Fibroblast of upper back skin (primary cell): ENCODE results near the gene COL4A4.
A peak's percentile ranks its signal among the peaks of the same experiment; 100 is the strongest.

ENCODE experiments used
- DNase-seq: peaks from one replicate; pipeline ENCODE4 v3.0.0-alpha.2; 2013

The COL4A4 gene

GRCh38 chr2:227160164-227160563, 3.8 kb downstream of the COL4A4 start:
- no peak for DNase-seq

- DNase-seq = peak; percentile 87
Measured at GRCh38 chr2:227154986-227155774, 8.8 kb downstream of the COL4A4 start.

GRCh38 chr2:227153758-227154486, 10.1 kb downstream of the COL4A4 start:
- DNase-seq = no peak

- DNase-seq = no peak
Measured at GRCh38 chr2:227153307-227153706, 10.7 kb downstream of the COL4A4 start.

DNA sequence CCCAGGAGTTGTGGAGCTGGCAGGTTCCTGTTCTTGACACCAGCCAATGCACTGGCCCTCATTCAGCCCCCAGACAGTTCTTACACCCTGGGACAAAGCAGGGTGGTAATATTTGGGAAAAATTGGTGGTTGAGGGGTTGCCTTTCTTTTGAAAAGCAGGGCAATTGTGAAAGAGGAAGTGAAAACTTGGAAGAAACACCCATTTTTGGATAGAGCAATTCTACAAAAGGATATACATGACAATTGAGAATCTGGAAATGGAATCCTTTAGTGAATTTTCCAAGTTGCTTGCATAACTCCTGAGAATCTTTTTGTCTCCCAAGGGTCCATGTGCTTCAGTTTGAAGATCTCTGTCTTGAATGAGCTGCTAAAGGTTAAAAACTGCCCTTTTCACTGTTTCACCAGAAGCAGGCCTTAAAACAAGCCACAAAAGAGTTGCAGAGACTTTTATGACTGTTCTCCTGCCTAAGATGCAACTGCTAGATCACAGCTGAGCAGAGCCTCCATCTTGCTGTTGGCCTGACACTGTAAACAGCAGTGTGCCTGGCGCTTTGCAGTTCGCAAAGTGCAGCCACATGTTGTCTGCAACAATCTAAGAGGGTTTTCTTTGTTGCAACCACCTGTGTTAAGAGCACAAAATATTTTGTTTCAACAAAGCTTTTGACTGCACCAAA, 11.8 kb downstream of the COL4A4 start:
- no peak for DNase-seq

- DNase-seq = no peak
Measured at GRCh38 chr2:227150222-227150936, 13.6 kb downstream of the COL4A4 start.

- DNase-seq = no peak
Measured at GRCh38 chr2:227148106-227148505, 15.9 kb downstream of the COL4A4 start.

GRCh38 chr2:227147023-227147422, 17.0 kb downstream of the COL4A4 start:
- peak; percentile 72 for DNase-seq

DNA sequence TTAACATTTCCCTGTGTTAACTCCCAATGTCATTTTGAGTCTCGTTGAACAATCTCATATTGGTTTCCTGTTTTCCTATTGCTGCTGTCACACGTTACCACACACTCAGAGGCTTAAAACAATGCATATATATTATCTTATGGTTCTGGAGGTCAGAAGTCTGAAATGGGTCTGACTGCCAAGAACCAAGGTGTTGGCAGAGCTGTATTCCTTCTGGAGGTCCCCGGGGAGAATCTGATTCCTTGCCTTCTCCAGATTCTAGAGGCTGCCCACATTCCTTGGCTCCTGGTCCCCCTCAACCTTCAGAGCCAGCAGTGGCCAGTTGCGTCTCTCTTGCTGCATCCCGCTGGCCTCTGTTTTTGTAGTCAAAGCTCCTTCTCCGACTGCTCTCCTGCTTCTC, 17.5 kb downstream of the COL4A4 start:
- no peak for DNase-seq

DNA sequence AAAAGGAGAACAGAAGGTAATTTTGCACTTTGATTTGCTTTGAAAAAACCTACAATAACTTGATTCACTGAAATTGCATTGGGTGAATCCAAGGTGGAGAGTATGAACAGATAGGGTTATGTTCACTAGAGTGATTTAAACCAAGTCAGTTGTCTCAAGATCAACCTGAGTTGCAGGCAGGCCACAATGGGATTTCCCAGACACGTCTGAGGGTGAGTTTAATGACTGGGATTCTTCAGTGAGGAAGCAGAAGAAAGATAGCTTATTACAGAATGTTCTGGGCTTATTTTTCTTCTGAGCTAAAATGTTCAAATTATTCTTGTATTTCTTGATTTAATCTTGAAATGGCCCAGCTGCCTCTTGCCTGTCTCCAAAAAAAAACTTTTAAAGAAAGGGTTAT, 20.1 kb downstream of the COL4A4 start:
- DNase-seq = no peak

DNA sequence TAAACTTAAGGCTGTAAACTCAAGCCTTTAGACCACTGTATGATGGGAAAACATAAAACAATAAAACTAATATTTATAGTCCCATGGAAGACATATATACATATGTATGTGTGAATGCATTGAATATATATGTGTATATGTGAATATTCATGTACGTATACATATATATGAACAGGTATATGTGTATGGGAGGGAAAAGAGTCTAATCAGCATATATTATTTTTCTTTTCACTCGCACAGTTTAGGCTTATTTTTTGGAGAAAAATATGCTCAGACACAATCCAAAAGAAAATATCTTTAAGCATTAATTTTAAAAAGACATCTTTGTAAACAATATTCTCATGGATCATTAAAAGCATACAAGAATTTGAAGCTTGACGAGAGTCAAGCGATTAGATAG, 22.7 kb downstream of the COL4A4 start:
- DNase-seq = no peak

DNA sequence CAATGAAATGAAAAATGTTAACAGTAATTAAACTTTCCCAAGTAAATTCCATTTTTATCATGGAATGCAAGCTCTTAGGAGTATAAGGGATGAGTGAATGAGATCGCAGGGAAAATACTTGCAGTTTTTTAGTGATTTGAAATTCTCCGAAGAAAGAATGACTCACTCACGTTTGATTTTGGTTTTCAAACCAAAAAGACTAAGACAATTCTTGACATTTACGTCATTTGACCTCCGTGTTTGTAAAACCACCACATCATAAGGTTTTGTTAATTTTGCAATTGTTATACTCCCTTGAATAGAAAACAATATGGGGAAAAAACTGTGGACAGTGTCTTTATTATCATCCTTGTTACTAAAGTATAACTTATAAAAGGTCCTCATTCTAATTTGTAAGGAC, 29.4 kb downstream of the COL4A4 start:
- DNase-seq = no peak

DNA sequence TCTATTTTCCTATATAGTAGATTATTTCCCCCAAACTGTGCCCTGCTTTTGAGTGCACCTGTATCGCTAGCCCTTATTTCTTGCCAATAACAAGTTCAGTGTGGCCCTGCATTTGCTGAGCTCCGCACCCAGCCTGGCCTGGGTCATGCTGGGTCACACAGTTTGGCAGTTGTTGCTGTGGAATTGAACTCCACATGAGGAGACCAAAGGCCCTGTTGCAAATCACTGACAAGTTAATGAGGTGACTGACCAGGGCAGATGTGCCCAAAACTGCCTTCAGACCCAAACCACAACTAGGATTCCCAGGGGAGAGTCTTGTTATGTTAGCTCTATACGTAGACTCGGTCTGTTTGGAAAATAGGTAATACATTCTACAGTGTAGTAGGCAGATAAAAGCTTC, 31.0 kb downstream of the COL4A4 start:
- DNase-seq = no peak

GRCh38 chr2:227130636-227131035, 33.4 kb downstream of the COL4A4 start:
- no peak for DNase-seq

DNA sequence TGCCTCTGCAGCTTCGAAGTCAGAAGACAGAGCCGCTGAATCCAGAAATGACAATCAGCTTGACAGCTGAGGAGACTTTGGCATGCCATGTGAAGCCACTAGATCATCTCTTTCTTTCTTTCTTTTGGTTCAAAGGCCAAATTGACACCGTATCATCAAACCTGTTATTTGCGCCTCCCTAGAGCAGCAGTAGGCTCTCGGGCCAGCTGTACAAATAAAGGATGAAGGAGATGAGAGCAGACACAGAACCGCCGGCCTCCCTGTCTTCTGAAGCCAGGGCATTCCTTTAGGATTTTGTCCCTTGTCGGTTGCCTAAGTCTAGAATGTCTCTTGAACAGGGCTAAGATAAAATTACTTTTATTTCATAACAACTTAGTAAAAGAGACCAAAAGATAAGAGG, 36.8 kb downstream of the COL4A4 start:
- DNase-seq = no peak

DNA sequence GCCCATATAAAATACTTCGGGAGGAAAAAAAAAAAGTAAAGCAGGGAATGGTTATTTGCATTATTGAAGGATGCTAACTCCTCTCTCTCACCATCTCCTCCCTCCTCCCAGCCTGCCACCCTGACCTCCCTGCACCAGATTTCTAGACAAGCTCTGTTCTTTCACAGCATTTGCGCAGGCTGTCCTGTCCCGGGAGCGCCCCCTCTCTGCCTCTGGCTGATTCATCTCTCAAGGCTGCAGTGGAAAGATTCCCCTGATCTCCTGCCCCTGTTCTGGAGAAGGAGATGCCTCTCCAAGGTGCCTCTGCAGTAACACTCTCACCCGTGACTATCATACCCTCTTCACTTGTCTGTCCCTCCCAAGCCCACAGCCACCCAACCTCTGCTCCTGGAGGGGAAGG, 38.5 kb downstream of the COL4A4 start:
- DNase-seq = no peak

- no peak for DNase-seq
Measured at GRCh38 chr2:227124811-227125210, 39.2 kb downstream of the COL4A4 start.

GRCh38 chr2:227123697-227124096, 40.3 kb downstream of the COL4A4 start:
- no peak for DNase-seq

GRCh38 chr2:227118353-227118752, 45.7 kb downstream of the COL4A4 start:
- no peak for DNase-seq

DNA sequence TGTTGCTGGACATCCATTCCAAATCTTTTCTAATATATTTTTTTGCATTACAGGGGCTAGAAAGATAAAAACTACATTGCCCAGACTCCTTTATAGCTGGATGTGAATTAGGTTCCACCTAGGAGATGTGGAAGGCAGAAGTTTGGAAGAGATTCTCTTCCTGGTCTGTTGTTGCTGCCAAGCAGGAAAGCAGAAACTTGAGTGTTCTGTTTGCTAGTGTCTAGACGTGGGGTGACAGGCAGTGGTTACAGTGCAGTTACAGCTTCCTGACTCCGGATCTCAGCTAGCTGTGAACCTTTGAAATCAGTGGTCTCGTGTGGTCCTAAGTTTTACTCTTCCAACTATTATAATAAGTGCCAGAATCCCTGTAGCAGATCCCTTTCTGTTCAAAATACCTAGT, 46.2 kb downstream of the COL4A4 start:
- DNase-seq = no peak

- DNase-seq = no peak
Measured at GRCh38 chr2:227117027-227117426, 47.0 kb downstream of the COL4A4 start.

- DNase-seq = peak; percentile 31
Measured at GRCh38 chr2:227115761-227116160, 48.2 kb downstream of the COL4A4 start.
